Measurements from ENCODE around the gene SLIT3.

- TF ChIP-seq CTCF (IDR thresholded peaks at IDR 0.05) (no peak), POLR2A (IDR thresholded peaks at IDR 0.05) (no peak)
Measured at GRCh38 chr5:169115461-169116124, 185.3 kb downstream of the SLIT3 start.
